C4-2B (cell line): ENCODE data around the gene CLMN.

ENCODE experiments used
- H3K27ac ChIP-seq: fragments of 450-650 bp; 2 replicates; pipeline ENCODE4 v1.5.1; 2017
- CTCF ChIP-seq: fragments of 450-650 bp; conservative IDR thresholded peaks from 2 replicates; pipeline ENCODE4 v1.5.1; 2017; ENCODE audit warnings: mild to moderate bottlenecking
- ZFX ChIP-seq: fragments of 450-650 bp; IDR thresholded peaks from 2 replicates; pipeline ENCODE4 v1.6.1; 2017

The CLMN gene

DNA sequence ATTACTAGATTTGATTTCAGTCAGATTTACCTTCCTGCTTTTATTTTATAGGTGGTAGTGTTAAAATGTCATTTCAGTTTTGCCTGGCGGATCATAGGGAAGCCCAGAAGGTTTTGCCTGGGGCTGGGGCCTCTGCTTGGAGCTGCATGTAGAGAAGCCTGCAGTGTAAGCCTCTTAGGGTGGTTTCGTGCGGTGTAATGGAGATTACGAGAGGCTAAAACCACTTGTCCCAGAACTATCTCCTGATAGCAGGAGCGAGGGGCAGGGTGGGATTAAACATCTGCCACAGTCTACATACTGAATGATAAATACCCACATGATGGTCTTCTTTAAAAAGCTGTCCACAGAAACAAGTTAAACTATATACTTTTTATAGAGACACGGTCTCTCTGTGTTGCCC lies 127.4 kb downstream of the CLMN start:
- TF ChIP-seq ZFX (no peak), CTCF (no peak)
- no peak overlapping the region for H3K27ac ChIP-seq

DNA sequence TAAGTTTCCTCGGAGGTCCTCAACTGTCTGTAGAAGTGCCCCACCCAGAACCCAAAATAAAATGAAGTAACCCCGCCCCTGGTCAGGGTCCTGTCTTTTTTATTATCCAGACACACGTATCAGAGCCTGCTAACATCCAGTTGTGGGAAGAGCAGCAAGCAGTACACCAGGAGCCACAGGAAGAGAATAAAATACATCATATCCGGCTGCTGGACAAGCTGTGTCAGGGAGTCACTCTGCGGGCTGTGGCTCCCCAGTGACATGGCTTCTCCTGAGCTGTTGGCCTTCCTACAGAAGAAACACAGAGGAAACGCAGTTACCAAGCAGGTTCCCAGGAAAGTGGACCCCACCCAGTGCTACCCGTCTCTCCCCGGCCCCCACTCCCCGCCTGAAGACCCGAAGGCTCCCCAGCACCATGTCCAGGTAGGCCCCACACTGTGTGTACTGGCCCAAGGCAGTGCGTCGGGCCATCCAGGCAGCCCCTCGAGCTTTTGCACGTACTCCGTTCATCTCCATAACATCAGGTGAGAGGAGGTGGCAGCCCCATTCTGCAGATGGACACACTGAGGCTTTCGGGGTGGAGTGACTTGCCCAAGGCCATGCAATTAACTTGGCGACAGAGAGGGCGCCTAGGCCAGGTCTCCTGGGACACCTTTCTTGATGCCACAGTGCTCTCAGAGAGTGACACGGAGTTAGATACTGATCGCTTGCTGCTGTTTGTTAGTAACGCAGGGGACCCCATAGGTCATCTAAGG lies 128.1 kb downstream of the CLMN start:
- H3K27ac ChIP-seq = no peak overlapping the region
- TF ChIP-seq CTCF (no peak), ZFX (no peak)

GRCh38 chr14:95190857-95191256 lies 128.9 kb downstream of the CLMN start:
- no peak overlapping the region for H3K27ac ChIP-seq
- TF ChIP-seq ZFX (no peak), CTCF (no peak)

- no peak for TF ChIP-seq CTCF
- TF ChIP-seq ZFX = no peak
- H3K27ac ChIP-seq = no peak overlapping the region
Measured at GRCh38 chr14:95190346-95190840, 129.3 kb downstream of the CLMN start.

DNA sequence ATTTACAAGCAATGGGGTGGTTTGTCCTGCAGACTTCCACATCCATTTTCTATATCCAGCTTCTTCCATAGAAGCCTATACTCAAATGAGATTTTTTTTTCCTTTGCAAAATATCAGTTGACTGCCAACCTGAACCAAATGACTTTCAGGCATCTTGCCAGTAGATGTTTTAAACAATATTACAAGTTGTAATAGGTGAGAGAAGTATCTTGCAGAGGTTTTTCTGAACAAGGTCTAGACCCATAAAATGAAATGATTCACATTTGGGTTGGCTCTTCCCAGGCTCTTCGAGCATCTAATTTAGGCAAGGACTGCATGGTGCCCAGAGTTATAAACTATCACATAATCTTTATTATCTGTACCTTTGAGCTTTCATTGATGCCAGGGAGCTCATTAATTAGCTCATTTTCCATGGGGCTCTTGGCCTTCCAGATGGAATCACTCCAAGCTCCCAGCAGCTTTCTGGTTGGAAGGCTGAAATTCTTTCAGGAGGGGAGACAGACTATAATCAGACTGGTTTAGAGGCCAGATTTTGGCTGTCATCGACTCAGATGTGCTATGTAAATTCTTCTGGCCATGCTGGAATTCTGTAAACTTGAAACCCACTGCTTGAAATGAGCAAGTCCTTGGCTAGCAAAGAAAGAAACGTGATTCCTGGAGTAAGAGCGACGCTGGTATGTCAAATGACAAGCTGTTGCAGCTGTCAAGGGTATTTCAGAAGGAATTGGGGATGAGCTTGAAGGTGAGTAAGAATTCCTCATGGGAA lies 130.2 kb downstream of the CLMN start:
- no peak overlapping the region for H3K27ac ChIP-seq
- no peak for TF ChIP-seq ZFX
- no peak for TF ChIP-seq CTCF

- H3K27ac ChIP-seq = no peak overlapping the region
- TF ChIP-seq ZFX (no peak), CTCF (no peak)
Measured at GRCh38 chr14:95188380-95188779, 131.3 kb downstream of the CLMN start.

- TF ChIP-seq ZFX = no peak
- TF ChIP-seq CTCF = no peak
- no peak overlapping the region for H3K27ac ChIP-seq
Measured at GRCh38 chr14:95185767-95186392, 133.8 kb downstream of the CLMN start.
